Stomach smooth muscle (tissue), 2 donors: Measurements from ENCODE around the gene TCHHL1.

Source experiments
- H3K27ac ChIP-seq: one replicate; pipeline ENCODE4 v1.7.0; 2013; ENCODE audit warnings: mild to moderate bottlenecking, low read length, inconsistent platforms
- H3K27me3 ChIP-seq, 2 donors: one replicate each; pipeline ENCODE4 v1.7.0; 2013; ENCODE audit warnings: low read length in 2 of 2; ENCODE audit not compliant: insufficient read depth in 2 of 2, control insufficient read depth in 1 of 2
- H3K36me3 ChIP-seq, 2 donors: one replicate each; pipeline ENCODE4 v1.7.0; 2013; ENCODE audit warnings: low read length in 2 of 2; ENCODE audit not compliant: control insufficient read depth in 2 of 2, insufficient read depth in 2 of 2
- H3K4me1 ChIP-seq: one replicate; pipeline ENCODE4 v1.7.0; 2013; ENCODE audit warnings: low read length; ENCODE audit not compliant: control insufficient read depth, insufficient read depth
- H3K4me3 ChIP-seq, 2 donors: one replicate each; pipeline ENCODE4 v1.7.0; 2013; ENCODE audit warnings: low read length in 2 of 2
- H3K9ac ChIP-seq, 2 donors: one replicate each; pipeline ENCODE4 v1.7.0; 2013; ENCODE audit warnings: low read length in 2 of 2, mild to moderate bottlenecking in 1 of 2
- H3K9me3 ChIP-seq, 2 donors: one replicate each; pipeline ENCODE4 v1.7.0; 2013; ENCODE audit warnings: low read length in 2 of 2; ENCODE audit not compliant: control insufficient read depth in 2 of 2
- donor health status: healthy.
- donor health status: Pancreatic carcinoma.

The TCHHL1 gene

GRCh38 chr1:152050886-152051675 lies 37.8 kb downstream of the TCHHL1 start:
- H3K4me3 ChIP-seq, result no peak overlapping the region
- no peak overlapping the region for H3K27ac ChIP-seq
- peaks cover 19% of the 10 kb centered on the region for H3K4me1 ChIP-seq
- H3K9ac ChIP-seq, result no peak overlapping the region
- H3K36me3 ChIP-seq, result no peaks in the 10 kb centered on the region
- peaks cover 0 to 3% of the 10 kb centered on the region in 2 donors for H3K27me3 ChIP-seq
- H3K9me3 ChIP-seq, result no peaks in the 10 kb centered on the region

GRCh38 chr1:152049291-152050083 lies 39.4 kb downstream of the TCHHL1 start:
- no peak overlapping the region for H3K9ac ChIP-seq
- H3K4me1 ChIP-seq, result peaks cover 19% of the 10 kb centered on the region
- H3K27me3 ChIP-seq, result peaks cover 0 to 3% of the 10 kb centered on the region in 2 donors
- no peak overlapping the region for H3K4me3 ChIP-seq
- no peaks in the 10 kb centered on the region for H3K9me3 ChIP-seq
- no peaks in the 10 kb centered on the region for H3K36me3 ChIP-seq
- H3K27ac ChIP-seq, result no peak overlapping the region

GRCh38 chr1:152048416-152049009 lies 40.4 kb downstream of the TCHHL1 start:
- Histone ChIP-seq H3K4me1 (peaks cover 19% of the 10 kb centered on the region), H3K4me3 (peak overlapping the region; percentile 6 to 64), H3K9ac (peak overlapping the region; percentile 36 to 86), H3K27ac (peak overlapping the region; percentile 98), H3K36me3 (no peaks in the 10 kb centered on the region), H3K27me3 (peaks cover 0 to 3% of the 10 kb centered on the region in 2 donors), H3K9me3 (no peaks in the 10 kb centered on the region)

- peak overlapping the region; percentile 6 to 64 for H3K4me3 ChIP-seq
- no peaks in the 10 kb centered on the region for H3K27me3 ChIP-seq
- H3K36me3 ChIP-seq, result no peaks in the 10 kb centered on the region
- peak overlapping the region; percentile 36 to 86 for H3K9ac ChIP-seq
- no peaks in the 10 kb centered on the region for H3K9me3 ChIP-seq
- H3K4me1 ChIP-seq, result peaks cover 19% of the 10 kb centered on the region
- peak overlapping the region; percentile 98 for H3K27ac ChIP-seq
Measured at GRCh38 chr1:152047730-152048415, 41.0 kb downstream of the TCHHL1 start.

- Histone ChIP-seq H3K9me3 (no peaks in the 10 kb centered on the region), H3K9ac (peak overlapping the region; percentile 36 to 86), H3K36me3 (no peaks in the 10 kb centered on the region), H3K4me3 (peak overlapping the region in 1 of 2 donors; percentile 64), H3K4me1 (peaks cover 16% of the 10 kb centered on the region), H3K27me3 (peaks cover 0 to 2% of the 10 kb centered on the region in 2 donors), H3K27ac (peak overlapping the region; percentile 98)
Measured at GRCh38 chr1:152047413-152047729, 41.5 kb downstream of the TCHHL1 start.

GRCh38 chr1:152044386-152044785 lies 44.5 kb downstream of the TCHHL1 start:
- Histone ChIP-seq H3K27ac (no peak overlapping the region), H3K4me1 (peaks cover 16% of the 10 kb centered on the region)

GRCh38 chr1:152043870-152044269 lies 45.0 kb downstream of the TCHHL1 start:
- peaks cover 0 to 6% of the 10 kb centered on the region in 2 donors for H3K27me3 ChIP-seq
- peaks cover 16% of the 10 kb centered on the region for H3K4me1 ChIP-seq
- H3K27ac ChIP-seq, result no peak overlapping the region
- no peak overlapping the region for H3K4me3 ChIP-seq
- H3K9me3 ChIP-seq, result no peaks in the 10 kb centered on the region
- H3K9ac ChIP-seq, result no peak overlapping the region
- no peaks in the 10 kb centered on the region for H3K36me3 ChIP-seq

More at GRCh38 chr1:152044386-152044785, 44.5 kb downstream of the TCHHL1 start:
- no peaks in the 10 kb centered on the region for H3K9me3 ChIP-seq
- no peak overlapping the region for H3K9ac ChIP-seq
- peaks cover 0 to 6% of the 10 kb centered on the region in 2 donors for H3K27me3 ChIP-seq
- H3K4me3 ChIP-seq, result no peak overlapping the region
- no peaks in the 10 kb centered on the region for H3K36me3 ChIP-seq

- H3K27me3 ChIP-seq, result peaks cover 0 to 6% of the 10 kb centered on the region in 2 donors
- no peak overlapping the region for H3K27ac ChIP-seq
- H3K36me3 ChIP-seq, result no peaks in the 10 kb centered on the region
- no peak overlapping the region for H3K9ac ChIP-seq
- H3K4me1 ChIP-seq, result peaks cover 2% of the 10 kb centered on the region
- no peak overlapping the region for H3K4me3 ChIP-seq
- no peaks in the 10 kb centered on the region for H3K9me3 ChIP-seq
Measured at GRCh38 chr1:152042030-152042429, 46.8 kb downstream of the TCHHL1 start.

GRCh38 chr1:152039886-152040285 lies 49.0 kb downstream of the TCHHL1 start:
- Histone ChIP-seq H3K4me1 (peaks cover 10% of the 10 kb centered on the region), H3K4me3 (no peak overlapping the region), H3K27ac (no peak overlapping the region), H3K9ac (no peak overlapping the region), H3K36me3 (no peaks in the 10 kb centered on the region), H3K27me3 (peaks cover 0 to 6% of the 10 kb centered on the region in 2 donors), H3K9me3 (no peaks in the 10 kb centered on the region)

- Histone ChIP-seq H3K4me3 (no peak overlapping the region), H3K9ac (no peak overlapping the region), H3K4me1 (peaks cover 12% of the 10 kb centered on the region), H3K27me3 (peaks cover 0 to 6% of the 10 kb centered on the region in 2 donors), H3K27ac (no peak overlapping the region), H3K36me3 (no peaks in the 10 kb centered on the region), H3K9me3 (no peaks in the 10 kb centered on the region)
Measured at GRCh38 chr1:152039461-152039860, 49.4 kb downstream of the TCHHL1 start.
